ENCODE measurements around the gene TSPO. TPM values are rescaled to one million over a fixed set of nuclear protein-coding genes. Genes with fewer than 3 reads are reported as not detected.

Gene TSPO
- total and polyA plus RNA-seq, 2 of the 13 experiments (the other 11 are each of a cell fraction or from before 2014, with no cell fraction given), result 0.46 to 1.4 TPM

DNA sequence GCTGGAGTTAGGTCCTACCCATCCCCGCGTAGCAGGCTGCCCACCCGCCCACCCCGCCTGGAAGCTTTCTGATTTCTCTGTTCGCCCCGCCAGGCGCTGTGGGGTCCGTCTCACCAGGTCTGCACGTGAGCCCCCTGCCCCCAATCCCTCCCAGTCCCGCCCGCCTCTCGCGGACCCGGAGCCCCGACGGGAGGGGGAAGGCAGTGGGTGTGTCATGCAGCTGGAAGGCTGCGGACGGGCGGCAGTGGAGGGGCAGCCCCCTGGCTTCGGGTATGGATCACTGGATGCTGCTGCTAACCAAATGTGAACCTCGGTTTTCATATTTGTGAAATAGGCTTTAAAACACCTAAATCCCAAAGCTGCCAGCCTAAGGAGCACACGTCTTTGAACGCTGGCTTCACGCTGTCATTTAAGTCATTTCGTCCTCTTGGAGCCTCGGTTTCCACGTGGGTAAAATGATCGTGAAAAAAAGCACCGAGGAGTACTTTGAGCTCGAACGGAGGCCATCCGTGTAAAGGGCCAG, 41.4 kb upstream of the TSPO start:
- WGBS (ENCODE audit: low lambda C conversion rate), result 5% methylated on average over 28 of the region's 32 CpGs
- Histone ChIP-seq H4K20me1 (ENCODE audit: insufficient read depth, low read length) (no peaks in the 10 kb centered on the region), H3K4me3 (replicated peaks in 1 of 3; ENCODE audit: insufficient read depth in 1 of 3, low read depth in 2 of 3, low read length in 3 of 3) (peak overlapping the region; percentile 60 to 74 (median 62); a peak in 5 of 6 replicates), H3K9ac (ENCODE audit: insufficient read depth, low read depth, low read length) (no peak overlapping the region), H2AFZ (ENCODE audit: low read length) (no peak overlapping the region), H3K27me3 (ENCODE audit: control insufficient read depth in 1 of 2, insufficient read depth in 2 of 2, low read length in 2 of 2) (peaks cover 5 to 36% of the 10 kb centered on the region in 2 experiments; a peak in 4 of 5 replicates), H3K36me3 (replicated peaks in 1 of 2; ENCODE audit: control insufficient read depth in 1 of 2, insufficient read depth in 2 of 2, low read length in 2 of 2) (no peaks in the 10 kb centered on the region), H3K79me2 (ENCODE audit: insufficient read depth, low read length) (no peaks in the 10 kb centered on the region), H3K4me2 (ENCODE audit: low read depth, low read length) (peak overlapping the region; percentile 95), H3K9me3 (ENCODE audit: low read length) (no peaks in the 10 kb centered on the region), H3K4me1 (ENCODE audit: insufficient read depth, low read length) (peaks cover 49% of the 10 kb centered on the region), H3K27ac (ENCODE audit: extremely low read length, insufficient read depth, low read length) (no peak overlapping the region)
- no TSS peak for BruUV-seq (replicated peaks)
- no peak for TF ChIP-seq ZNF564 (CRISPR knock-in tag; IDR thresholded peaks at IDR 0.05)
- no peak for TF ChIP-seq NFIC (IDR thresholded peaks at IDR 0.05; ENCODE audit: low read length)
- TF ChIP-seq ZNF567 (CRISPR knock-in tag; IDR thresholded peaks at IDR 0.05; ENCODE audit: borderline replicate concordance), result no peak
- TF ChIP-seq SMAD3 (CRISPR knock-in tag; IDR thresholded peaks at IDR 0.05), result no peak
- TF ChIP-seq ZBTB7A (CRISPR knock-in tag; IDR thresholded peaks at IDR 0.05), result no peak
- TF ChIP-seq SRF (IDR thresholded peaks at IDR 0.05; ENCODE audit: low read depth, low read length), result no peak
- no peak for TF ChIP-seq ZSCAN31 (CRISPR knock-in tag; IDR thresholded peaks at IDR 0.05; ENCODE audit: low read depth)
- CTCF ChIA-PET (ENCODE audit: low intra/inter-chr PET ratio, low total read pairs), result no interaction called here
- in situ Hi-C loops (cut with HindIII; ENCODE audit: extremely low pct_ligation_motif_present, low pct_unique_long_range_greater_than_20kb), result no loop called here
- POLR2A ChIA-PET, result interaction anchor here (0.7 to 1.3 kb wide), 2 partner anchors 16 kb away, joined by 3 to 4 read pairs; no protein-coding TSS in a partner anchor
- ATAC-seq, result no peak
- intact Hi-C loops (cut with micrococcal nuclease; ENCODE audit: unreplicated experiment), result loop anchor here (2.0 to 5.0 kb wide), 2 partner anchors 17 to 32 kb away; partner anchors contain the start of gene MCAT
- FAIRE-seq, result no peak
- no peak for DNase-seq (ENCODE audit: low spot score)

DNA sequence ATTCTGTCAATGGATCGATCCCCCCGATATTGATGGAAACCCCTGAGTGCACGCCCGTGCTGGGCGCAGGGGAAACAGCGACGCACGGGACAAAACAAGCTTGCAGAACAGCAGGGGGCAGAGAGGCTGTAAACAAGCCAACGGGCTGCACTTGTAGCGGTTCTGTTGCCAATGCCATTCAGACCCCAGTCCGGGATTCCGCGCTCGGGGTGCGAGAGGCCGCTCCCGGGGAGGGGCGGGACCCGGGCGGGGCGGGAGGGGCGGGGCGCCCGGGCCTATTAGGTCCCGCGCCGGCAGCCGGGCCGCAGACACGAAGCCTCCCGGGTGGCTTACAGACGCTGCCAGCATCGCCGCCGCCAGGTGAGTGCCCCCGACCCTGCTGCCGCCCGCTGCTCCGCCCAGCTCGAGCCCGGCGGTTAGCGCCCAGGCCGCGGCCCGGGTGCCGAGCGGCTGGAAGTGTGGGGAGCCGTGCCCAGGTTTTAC, 40.9 kb upstream of the TSPO start, which contains the start of gene BIK:
BIK (plus strand) TSS at position 307 of the 483 bp plus-strand sequence. CDS start 13,273 bp downstream, outside the sequence.
- no peaks in the 10 kb centered on the region for H3K79me2 ChIP-seq (ENCODE audit: insufficient read depth, low read length)
- in situ Hi-C loops (cut with HindIII; ENCODE audit: extremely low pct_ligation_motif_present, low pct_unique_long_range_greater_than_20kb) (no loop called here), intact Hi-C loops (cut with micrococcal nuclease; ENCODE audit: unreplicated experiment) (loop anchor here (2.0 kb wide), 1 partner anchor 16 kb away; no protein-coding TSS in a partner anchor)
- H3K9me3 ChIP-seq (ENCODE audit: low read length), result no peaks in the 10 kb centered on the region
- ChIA-PET POLR2A (interaction anchor here (0.7 to 1.3 kb wide), 2 partner anchors 15 to 16 kb away, joined by 3 to 4 read pairs; no protein-coding TSS in a partner anchor), CTCF (ENCODE audit: low intra/inter-chr PET ratio, low total read pairs) (no interaction called here)
- peak; percentile 51 for DNase-seq (ENCODE audit: low spot score)
- H3K9ac ChIP-seq (ENCODE audit: insufficient read depth, low read depth, low read length), result peak within 1 kb of the TSS; percentile 34; the same call in 1 of the 2 replicates
- no CpG with 5 or more reads among the region's 49 CpGs for WGBS (ENCODE audit: low lambda C conversion rate)
- H3K27me3 ChIP-seq (ENCODE audit: control insufficient read depth in 1 of 2, insufficient read depth in 2 of 2, low read length in 2 of 2), result peaks cover 5 to 36% of the 10 kb centered on the region in 2 experiments; a peak in 4 of 5 replicates
- no peak within 1 kb of the TSS for H3K27ac ChIP-seq (ENCODE audit: extremely low read length, insufficient read depth, low read length)
- no peaks in the 10 kb centered on the region for H3K36me3 ChIP-seq (replicated peaks in 1 of 2; ENCODE audit: control insufficient read depth in 1 of 2, insufficient read depth in 2 of 2, low read length in 2 of 2)
- peak within 1 kb of the TSS; percentile 60 to 74 (median 62); a peak in 5 of 6 replicates for H3K4me3 ChIP-seq (replicated peaks in 1 of 3; ENCODE audit: insufficient read depth in 1 of 3, low read depth in 2 of 3, low read length in 3 of 3)
- H3K4me2 ChIP-seq (ENCODE audit: low read depth, low read length), result peak within 1 kb of the TSS; percentile 95
- ATAC-seq, result peak; percentile 75
- no peak for FAIRE-seq
- H2AFZ ChIP-seq (ENCODE audit: low read length), result no peak within 1 kb of the TSS
- H4K20me1 ChIP-seq (ENCODE audit: insufficient read depth, low read length), result no peaks in the 10 kb centered on the region
- no TSS peak for BruUV-seq (replicated peaks)
- peaks cover 50% of the 10 kb centered on the region for H3K4me1 ChIP-seq (ENCODE audit: insufficient read depth, low read length)
- TF ChIP-seq PRDM15 (CRISPR knock-in tag; IDR thresholded peaks at IDR 0.05), result peak; percentile 74; the same call in 1 of the 2 replicates
- peak; percentile 36 for TF ChIP-seq ASH2L (IDR thresholded peaks at IDR 0.05; ENCODE audit: insufficient read length, low read depth, low read length)
- peak; percentile 60 for TF ChIP-seq CTCF (CRISPR knock-in tag; IDR thresholded peaks at IDR 0.05)
- TF ChIP-seq CENPX (CRISPR knock-in tag; IDR thresholded peaks at IDR 0.05), result no peak
- TF ChIP-seq HDAC1 (CRISPR knock-in tag; IDR thresholded peaks at IDR 0.05), result peak; percentile 44

Data from HepG2 (cell line).